Neutrophil (primary cell): Measurements from ENCODE around the gene SCCPDH.
A peak's percentile ranks its signal among the peaks of the same experiment; 100 is the strongest.
"Not testable (repeated sequence)": the region's sequence is repeated elsewhere in the genome, so short reads cannot be mapped to it uniquely, and the experiment has no call there.

Experiments
- H3K27ac ChIP-seq: fragments of 200-600 bp; sonication (generic); 2 replicates; pipeline ENCODE4 v1.5.1; 2016; ENCODE audit warnings: mild to moderate bottlenecking, moderate library complexity
- H3K27me3 ChIP-seq: fragments of 200-600 bp; sonication (generic); 2 replicates; pipeline ENCODE4 v1.6.0; 2016; ENCODE audit warnings: mild to moderate bottlenecking
- H3K36me3 ChIP-seq: fragments of 200-600 bp; sonication (generic); 2 replicates; pipeline ENCODE4 v1.5.1; 2017
- H3K4me1 ChIP-seq, 2 experiments: fragments of 200-600 bp in 1 of 2; sonication (generic) in 1 of 2; 1 replicate in 1 of 2; 2 replicates in 1 of 2; pipeline versions ENCODE4 v1.5.1 to v1.6.1; 2013 to 2016; ENCODE audit warnings: low read depth in 1 of 2, low read length in 1 of 2, mild to moderate bottlenecking in 1 of 2, moderate library complexity in 1 of 2; ENCODE audit not compliant: control insufficient read depth in 1 of 2, insufficient read depth in 1 of 2
- H3K4me3 ChIP-seq, 2 experiments: fragments of 200-600 bp in 1 of 2; sonication (generic) in 1 of 2; 1 replicate in 1 of 2; 2 replicates in 1 of 2; pipeline ENCODE4 v1.5.1; 2013 to 2016; ENCODE audit warnings: low read depth in 1 of 2, low read length in 1 of 2, mild to moderate bottlenecking in 1 of 2, moderate library complexity in 1 of 2
- H3K9me3 ChIP-seq: fragments of 200-600 bp; sonication (generic); 2 replicates; pipeline ENCODE4 v1.5.1; 2016
- TF ChIP-seq, protein P1 (sequence below): fragments of 200-600 bp; sonication (generic); IDR thresholded peaks from 2 replicates; pipeline ENCODE4 v1.5.1; 2016; ENCODE audit warnings: antibody characterized with exemption

The SCCPDH gene

DNA sequence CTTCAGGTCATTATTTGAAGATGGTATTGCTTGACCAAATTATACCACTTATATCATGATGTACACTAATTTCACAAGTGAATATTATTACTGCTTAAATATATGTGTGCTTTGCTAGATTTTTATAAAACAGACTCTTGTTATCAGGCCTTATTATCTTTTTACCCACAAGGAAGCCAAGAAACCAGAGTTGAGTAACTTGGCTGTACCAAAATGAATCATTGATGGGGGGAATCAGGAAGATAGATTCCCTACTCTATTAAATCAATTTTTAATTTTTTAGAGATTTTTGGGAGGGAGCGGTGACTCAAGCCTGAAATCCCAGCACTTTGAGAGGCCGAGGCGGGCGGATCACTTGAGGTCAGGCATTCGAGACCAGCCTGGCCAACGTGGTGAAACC, 16.0 kb upstream of the SCCPDH start:
- Histone ChIP-seq H3K9me3 (no peaks in the 10 kb centered on the region), H3K36me3 (no peaks in the 10 kb centered on the region), H3K27me3 (no peaks in the 10 kb centered on the region), H3K4me1 (peaks cover 74 to 87% of the 10 kb centered on the region in 2 experiments), H3K27ac (peak overlapping the region; percentile 81), H3K4me3 (peak overlapping the region in 1 of 2 experiments; percentile 7)
- TF ChIP-seq, protein P1, sequence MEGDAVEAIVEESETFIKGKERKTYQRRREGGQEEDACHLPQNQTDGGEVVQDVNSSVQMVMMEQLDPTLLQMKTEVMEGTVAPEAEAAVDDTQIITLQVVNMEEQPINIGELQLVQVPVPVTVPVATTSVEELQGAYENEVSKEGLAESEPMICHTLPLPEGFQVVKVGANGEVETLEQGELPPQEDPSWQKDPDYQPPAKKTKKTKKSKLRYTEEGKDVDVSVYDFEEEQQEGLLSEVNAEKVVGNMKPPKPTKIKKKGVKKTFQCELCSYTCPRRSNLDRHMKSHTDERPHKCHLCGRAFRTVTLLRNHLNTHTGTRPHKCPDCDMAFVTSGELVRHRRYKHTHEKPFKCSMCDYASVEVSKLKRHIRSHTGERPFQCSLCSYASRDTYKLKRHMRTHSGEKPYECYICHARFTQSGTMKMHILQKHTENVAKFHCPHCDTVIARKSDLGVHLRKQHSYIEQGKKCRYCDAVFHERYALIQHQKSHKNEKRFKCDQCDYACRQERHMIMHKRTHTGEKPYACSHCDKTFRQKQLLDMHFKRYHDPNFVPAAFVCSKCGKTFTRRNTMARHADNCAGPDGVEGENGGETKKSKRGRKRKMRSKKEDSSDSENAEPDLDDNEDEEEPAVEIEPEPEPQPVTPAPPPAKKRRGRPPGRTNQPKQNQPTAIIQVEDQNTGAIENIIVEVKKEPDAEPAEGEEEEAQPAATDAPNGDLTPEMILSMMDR = no peak

GRCh38 chr1:246709196-246709595, 15.0 kb upstream of the SCCPDH start:
- peaks cover 64 to 77% of the 10 kb centered on the region in 2 experiments for H3K4me1 ChIP-seq
- no peaks in the 10 kb centered on the region for H3K36me3 ChIP-seq
- H3K9me3 ChIP-seq = no peaks in the 10 kb centered on the region
- H3K27me3 ChIP-seq = no peaks in the 10 kb centered on the region
- H3K4me3 ChIP-seq = peak overlapping the region in 1 of 2 experiments; percentile 36
- TF ChIP-seq, protein P1 = no peak
- peak overlapping the region; percentile 81 for H3K27ac ChIP-seq

DNA sequence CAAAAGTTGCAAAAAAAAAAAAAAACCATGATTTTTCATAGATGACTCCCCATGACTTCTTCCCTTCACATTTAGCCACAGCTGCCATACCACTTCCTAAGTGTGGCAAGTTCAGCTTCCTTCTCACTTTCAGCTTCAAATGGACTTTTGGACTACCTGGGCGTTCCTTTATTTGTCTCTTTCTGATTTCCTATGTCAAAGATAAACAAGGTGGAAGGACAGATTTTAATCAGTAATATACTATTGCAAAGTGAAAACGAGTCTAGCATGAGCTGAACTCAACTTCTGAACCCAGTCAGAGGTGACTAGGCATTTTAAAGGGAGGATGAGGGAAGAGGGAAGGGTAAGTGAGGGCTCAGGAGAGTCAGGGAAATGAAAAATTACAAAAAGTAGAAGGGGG, 14.4 kb upstream of the SCCPDH start:
- TF ChIP-seq, protein P1 = no peak

DNA sequence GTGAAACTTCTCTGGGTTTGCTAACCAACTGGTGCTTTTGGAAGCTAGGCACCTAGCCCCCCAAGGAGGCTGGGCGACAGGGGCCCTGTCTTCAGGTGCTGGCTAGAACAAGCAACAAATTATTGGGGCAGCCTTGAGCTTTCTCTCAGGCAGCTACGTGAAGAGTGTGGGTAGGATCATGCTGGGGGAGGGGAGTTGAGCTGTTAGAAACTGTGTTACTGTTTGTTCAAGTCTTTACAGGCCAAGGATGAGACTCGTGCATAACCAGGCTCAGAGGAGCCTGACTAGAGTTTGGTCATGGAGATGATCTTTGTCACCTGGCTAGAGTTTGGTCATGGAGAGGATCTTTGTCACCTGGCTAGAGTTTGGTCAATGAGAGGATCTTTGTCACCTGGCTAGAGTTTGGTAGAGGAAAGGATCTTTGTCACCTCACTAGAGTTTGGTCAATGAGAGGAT, 12.6 kb upstream of the SCCPDH start:
- H3K4me1 ChIP-seq = peaks cover 40 to 53% of the 10 kb centered on the region in 2 experiments
- TF ChIP-seq, protein P1 = no peak
- H3K9me3 ChIP-seq = no peaks in the 10 kb centered on the region
- no peak overlapping the region for H3K27ac ChIP-seq
- H3K27me3 ChIP-seq = no peaks in the 10 kb centered on the region
- H3K36me3 ChIP-seq = no peaks in the 10 kb centered on the region
- H3K4me3 ChIP-seq = no peak overlapping the region

More for the DNA sequence above, 14.4 kb upstream of the SCCPDH start:
- H3K36me3 ChIP-seq = no peaks in the 10 kb centered on the region
- peak overlapping the region in 1 of 2 experiments; percentile 36 for H3K4me3 ChIP-seq
- no peaks in the 10 kb centered on the region for H3K27me3 ChIP-seq
- peaks cover 57 to 70% of the 10 kb centered on the region in 2 experiments for H3K4me1 ChIP-seq
- H3K27ac ChIP-seq = peak overlapping the region; percentile 81
- no peaks in the 10 kb centered on the region for H3K9me3 ChIP-seq

DNA sequence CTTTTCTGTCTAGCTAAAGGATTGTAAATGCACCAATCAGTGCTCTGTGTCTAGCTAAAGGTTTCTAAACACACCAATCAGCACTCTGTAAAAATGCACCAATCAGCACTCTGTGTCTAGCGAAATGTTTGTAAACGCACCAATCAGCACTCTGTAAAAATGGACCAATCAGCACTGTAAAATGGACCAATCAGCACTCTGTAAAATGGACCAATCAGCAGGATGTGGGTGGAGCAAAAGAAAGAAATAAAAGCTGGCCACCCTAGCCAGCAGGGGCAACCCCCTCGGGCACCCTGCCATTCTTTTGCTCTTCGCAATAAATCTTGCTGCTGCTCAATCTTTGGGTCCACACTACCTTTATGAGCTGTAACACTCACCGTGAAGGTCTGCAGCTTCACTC, 11.8 kb upstream of the SCCPDH start:
- H3K9me3 ChIP-seq, H3K4me3 ChIP-seq, H3K36me3 ChIP-seq, H3K27ac ChIP-seq, H3K27me3 ChIP-seq: not testable (repeated sequence)
- H3K4me1 ChIP-seq = peaks cover 31 to 44% of the 10 kb centered on the region in 2 experiments

DNA sequence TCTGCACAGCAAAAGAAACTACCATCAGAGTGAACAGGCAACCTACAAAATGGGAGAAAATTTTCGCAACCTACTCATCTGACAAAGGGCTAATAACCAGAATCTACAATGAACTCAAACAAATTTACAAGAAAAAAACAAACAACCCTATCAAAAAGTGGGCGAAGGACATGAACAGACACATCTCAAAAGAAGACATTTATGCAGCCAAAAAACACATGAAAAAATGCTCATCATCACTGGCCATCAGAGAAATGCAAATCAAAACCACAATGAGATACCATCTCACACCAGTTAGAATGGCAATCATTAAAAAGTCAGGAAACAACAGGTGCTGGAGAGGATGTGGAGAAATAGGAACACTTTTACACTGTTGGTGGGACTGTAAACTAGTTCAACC, 4.8 kb upstream of the SCCPDH start:
- not testable (repeated sequence) for H3K4me3 ChIP-seq, H3K27ac ChIP-seq, H3K36me3 ChIP-seq, H3K9me3 ChIP-seq, H3K4me1 ChIP-seq, H3K27me3 ChIP-seq

DNA sequence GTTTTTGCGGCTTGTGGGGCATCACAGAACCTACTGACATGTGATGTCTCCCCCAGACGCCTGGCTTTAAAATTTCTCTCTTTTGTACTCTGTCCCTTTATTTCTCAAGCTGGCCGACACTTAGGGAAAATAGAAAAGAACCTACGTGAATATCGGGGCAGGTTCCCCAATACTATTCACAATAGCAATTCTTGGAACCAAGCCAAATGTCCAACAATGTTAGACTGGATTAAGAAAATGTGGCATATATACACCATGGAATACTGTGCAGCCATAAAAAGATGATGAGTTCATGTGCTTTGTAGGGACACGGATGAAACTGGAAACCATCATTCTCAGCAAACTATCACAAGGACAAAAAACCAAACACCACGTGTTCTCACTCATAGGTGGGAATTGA, 3.4 kb upstream of the SCCPDH start:
- H3K4me3 ChIP-seq, H3K27ac ChIP-seq, H3K27me3 ChIP-seq, H3K36me3 ChIP-seq, H3K9me3 ChIP-seq: not testable (repeated sequence)
- H3K4me1 ChIP-seq = peaks cover 20% of the 10 kb centered on the region in 2 experiments
